GM10266 (cell line): ENCODE results near the gene CAMTA1.

Experiments used
- DNase-seq: peaks from one replicate; pipeline ENCODE4 v3.0.0; 2012; ENCODE audit errors: extremely low spot score
- TF ChIP-seq, protein P1 (sequence below): IDR thresholded peaks from 2 replicates; pipeline ENCODE4 v1.5.1; 2012; ENCODE audit warnings: mild to moderate bottlenecking, low read depth; ENCODE audit not compliant: control insufficient read depth, insufficient read depth; ENCODE audit errors: missing control alignments

The CAMTA1 gene

DNA sequence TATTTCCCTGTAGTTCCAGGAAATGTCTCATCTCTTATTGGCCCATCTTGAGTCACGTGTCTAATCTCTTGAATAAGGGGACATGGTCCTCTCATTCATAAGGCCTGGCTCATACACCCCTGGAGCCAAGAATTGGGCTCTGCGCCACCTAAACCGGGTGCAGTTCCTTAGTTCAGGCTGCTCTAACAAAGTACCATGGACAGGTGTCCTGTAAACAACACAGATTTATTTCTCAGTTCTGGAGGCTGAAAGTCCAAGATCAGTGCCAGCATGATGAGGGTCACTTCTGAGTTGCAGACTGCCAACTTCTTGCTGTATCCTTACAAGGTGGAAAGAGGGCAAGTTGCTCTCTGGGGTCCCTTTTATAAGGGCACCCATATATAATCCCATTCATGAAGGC lies 925.6 kb downstream of the CAMTA1 start:
- DNase-seq, result no peak
- TF ChIP-seq, protein P1, sequence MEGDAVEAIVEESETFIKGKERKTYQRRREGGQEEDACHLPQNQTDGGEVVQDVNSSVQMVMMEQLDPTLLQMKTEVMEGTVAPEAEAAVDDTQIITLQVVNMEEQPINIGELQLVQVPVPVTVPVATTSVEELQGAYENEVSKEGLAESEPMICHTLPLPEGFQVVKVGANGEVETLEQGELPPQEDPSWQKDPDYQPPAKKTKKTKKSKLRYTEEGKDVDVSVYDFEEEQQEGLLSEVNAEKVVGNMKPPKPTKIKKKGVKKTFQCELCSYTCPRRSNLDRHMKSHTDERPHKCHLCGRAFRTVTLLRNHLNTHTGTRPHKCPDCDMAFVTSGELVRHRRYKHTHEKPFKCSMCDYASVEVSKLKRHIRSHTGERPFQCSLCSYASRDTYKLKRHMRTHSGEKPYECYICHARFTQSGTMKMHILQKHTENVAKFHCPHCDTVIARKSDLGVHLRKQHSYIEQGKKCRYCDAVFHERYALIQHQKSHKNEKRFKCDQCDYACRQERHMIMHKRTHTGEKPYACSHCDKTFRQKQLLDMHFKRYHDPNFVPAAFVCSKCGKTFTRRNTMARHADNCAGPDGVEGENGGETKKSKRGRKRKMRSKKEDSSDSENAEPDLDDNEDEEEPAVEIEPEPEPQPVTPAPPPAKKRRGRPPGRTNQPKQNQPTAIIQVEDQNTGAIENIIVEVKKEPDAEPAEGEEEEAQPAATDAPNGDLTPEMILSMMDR, result no peak

- TF ChIP-seq, protein P1, result no peak
- no peak for DNase-seq
Measured at GRCh38 chr1:7712731-7713323, 927.6 kb downstream of the CAMTA1 start.

DNA sequence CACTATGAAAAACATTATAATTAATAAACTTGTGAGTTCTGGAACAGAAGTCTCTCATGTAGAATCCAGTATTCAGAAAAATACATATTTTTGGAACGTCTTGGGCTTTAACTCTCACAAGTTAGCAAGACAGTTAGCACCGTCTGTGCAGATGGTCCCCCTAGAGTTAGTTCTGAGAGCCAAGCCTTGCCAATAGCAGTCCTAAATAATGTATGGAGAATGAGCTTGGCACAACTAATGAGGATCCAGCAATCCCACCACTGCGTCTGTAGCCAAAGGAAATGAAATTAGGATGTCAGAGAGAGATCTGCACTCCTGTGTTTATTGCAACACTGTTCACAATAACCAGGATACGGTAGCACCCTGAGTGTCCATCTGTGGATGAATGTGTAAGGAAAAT lies 931.3 kb downstream of the CAMTA1 start:
- DNase-seq, result no peak
- TF ChIP-seq, protein P1, result no peak

- TF ChIP-seq, protein P1, result no peak
- no peak for DNase-seq
Measured at GRCh38 chr1:7717748-7718368, 932.6 kb downstream of the CAMTA1 start.

GRCh38 chr1:7719468-7720094 lies 934.3 kb downstream of the CAMTA1 start:
- no peak for DNase-seq
- TF ChIP-seq, protein P1, result no peak

DNA sequence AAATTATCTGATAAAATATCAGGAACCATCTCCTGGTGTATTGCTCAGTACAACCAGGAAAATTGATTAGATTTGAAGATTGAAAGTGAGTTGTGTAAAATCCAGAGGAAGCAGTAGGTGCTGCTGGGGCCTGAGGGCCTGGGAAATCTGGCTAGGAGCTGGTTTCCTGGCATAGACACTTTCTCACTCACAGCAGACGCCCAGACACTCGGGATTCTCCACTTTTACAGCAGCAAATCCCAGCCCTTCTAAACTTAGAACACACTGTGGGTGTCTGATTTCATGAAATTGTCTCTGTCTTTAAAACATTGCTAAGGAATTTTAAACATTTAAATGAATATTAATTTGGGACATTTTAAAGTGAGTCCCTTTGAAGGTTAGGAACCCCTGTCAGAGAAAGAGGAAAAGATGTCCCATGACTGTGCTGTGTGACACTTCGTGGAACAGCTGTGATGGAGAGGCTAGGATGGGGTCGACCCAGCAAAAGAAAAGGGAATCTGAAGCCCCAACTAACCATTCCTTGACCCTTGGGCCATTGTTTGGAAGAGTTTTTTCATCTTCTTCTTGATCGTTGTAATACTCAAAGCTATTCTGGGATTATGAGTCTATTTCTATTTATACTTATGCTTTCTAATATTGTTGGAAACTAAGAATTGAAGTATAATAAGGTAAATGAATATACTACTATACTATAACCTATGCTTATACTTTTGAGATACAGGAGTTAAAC lies 936.9 kb downstream of the CAMTA1 start:
- TF ChIP-seq, protein P1, result no peak
- no peak for DNase-seq
